Measurements from ENCODE around the gene MALRD1.
"Not testable (repeated sequence)": the region's sequence is repeated elsewhere in the genome, so short reads cannot be mapped to it uniquely, and the experiment has no call there.

Gene MALRD1

GRCh38 chr10:19498393-19499290 lies 450.0 kb downstream of the MALRD1 start:
- no peak for DNase-seq

DNA sequence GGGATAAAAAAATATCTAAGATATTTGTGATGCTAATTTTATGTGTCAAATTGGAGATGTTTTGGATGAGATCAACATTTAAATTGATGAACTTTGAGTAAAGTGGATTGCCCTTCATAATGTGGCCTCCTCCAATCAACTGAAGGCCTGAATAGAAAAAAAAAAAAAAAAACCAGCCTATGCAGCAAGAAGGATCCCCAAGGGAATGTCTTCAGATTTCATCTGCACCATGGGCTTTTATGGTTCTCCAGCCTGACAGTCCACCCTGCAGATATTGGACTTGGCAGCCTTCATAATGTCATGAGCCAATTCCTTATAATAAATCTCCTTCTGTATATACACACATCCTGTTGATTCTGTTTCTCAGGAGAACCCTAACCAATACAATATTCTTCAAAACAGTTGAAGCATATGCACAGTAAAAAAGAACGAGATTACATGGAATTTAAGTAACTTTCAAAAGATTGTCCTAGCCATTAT lies 450.7 kb downstream of the MALRD1 start:
- DNase-seq: no peak

DNA sequence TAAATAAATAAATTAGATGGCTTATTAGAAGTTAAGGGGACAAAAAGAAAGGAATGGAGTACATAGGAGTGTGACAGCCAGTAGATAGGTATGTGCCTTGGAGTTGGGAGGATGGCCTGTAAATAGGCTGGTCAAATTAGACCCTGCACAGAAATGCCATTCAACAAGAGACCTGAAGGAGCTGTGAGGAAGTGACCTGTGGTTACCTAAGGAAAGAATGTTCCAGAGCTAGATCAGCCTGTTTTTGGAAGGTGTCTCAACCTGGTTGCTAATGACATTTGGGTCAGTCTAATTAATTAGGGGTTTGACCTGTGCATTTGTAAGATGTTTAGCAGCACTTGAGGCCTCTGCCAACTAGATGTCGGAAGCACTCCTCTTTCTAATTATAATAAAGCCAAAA lies 452.4 kb downstream of the MALRD1 start:
- no peak for DNase-seq

DNA sequence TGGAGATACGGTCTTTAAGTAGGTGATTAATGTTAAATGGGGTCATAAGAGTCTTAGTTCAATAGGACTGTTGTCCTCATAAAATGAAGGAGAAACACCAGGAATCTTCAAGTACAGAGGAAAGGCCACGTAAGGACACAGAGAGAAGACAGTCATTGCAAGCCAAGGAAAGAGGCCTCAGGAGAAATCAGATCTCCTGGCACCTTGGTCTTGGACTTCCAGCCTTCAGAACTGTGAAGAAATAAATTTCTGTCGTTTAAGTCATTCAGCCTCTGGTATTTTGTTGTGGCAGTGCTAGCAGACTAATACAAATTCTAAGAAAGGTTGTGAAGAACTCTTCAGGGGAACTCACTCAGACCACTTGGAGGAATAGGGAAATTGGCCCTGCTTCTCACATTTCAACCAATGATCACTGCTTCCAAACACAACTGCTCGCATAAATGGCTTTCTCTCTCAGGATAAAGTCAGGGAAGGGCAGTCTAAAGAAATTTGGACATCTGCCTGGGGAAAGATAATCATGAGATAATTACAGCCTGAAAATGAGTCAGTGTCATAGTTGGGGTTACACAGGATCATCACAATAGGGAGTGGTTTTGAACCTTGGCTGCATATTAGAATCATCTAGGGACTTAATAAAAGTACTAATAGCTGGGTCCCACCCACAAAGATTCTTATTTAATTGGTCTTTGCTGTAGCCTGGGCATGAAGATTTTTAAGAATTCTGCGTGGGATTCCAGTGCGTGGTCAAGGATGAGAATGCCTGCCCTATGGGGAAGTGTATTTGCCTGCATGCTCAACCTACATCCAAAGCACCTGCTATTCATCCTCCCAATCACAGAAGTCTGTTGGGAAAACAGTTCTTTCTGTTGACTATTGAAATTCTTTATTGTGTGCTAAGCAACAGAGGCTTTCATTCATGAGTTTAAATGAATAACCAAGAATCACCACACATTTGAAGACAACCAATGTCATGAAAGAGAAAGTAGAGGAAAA lies 457.0 kb downstream of the MALRD1 start:
- no peak for DNase-seq

- DNase-seq: not testable (repeated sequence)
Observed at GRCh38 chr10:19510005-19510732, 461.6 kb downstream of the MALRD1 start.

GRCh38 chr10:19518109-19518508 lies 469.5 kb downstream of the MALRD1 start:
- no peak for DNase-seq

GRCh38 chr10:19518632-19519031 lies 470.0 kb downstream of the MALRD1 start:
- DNase-seq: no peak

DNA sequence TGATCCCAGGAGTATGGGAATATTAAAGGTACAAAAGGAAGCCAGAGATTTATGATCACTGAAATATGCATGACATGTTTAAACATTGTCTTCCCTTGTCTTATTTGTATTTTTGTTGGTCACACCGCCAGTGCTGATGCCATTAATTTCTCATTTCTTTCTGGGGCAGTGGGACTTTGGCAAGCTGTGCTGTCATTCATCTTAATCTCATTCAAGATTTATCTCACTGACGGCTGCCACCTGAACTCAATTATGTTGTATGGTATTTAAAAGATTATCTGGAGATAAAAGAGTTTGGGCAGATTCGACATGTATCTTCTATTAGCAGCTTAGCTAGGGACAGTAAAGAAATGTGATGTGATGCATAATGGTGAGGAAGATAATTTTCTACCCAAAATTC lies 482.7 kb downstream of the MALRD1 start:
- no peak for DNase-seq

GRCh38 chr10:19532411-19532810 lies 483.8 kb downstream of the MALRD1 start:
- DNase-seq: no peak

- no peak for DNase-seq
Observed at GRCh38 chr10:19541299-19541698, 492.7 kb downstream of the MALRD1 start.

GRCh38 chr10:19546224-19546623 lies 497.6 kb downstream of the MALRD1 start:
- DNase-seq: no peak

- DNase-seq: no peak
Observed at GRCh38 chr10:19549503-19549902, 500.9 kb downstream of the MALRD1 start.

DNA sequence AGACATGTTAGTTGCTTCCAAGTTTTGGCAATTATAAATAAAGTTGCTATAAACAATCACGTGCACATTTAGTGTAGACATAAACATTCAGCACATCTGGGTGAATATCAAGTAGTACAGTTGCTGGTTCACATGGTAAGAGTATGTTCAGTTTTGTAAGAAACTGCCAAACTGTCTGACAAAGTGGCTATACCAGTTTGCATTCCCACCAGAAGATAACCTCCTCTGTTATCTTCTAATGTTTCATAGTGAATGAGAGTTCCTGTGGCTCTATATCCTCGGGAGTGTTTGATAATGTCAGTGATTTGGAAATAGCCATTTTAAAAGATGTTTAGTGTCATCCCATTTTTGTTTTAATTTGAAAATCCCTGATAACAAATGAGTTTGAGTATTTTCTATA lies 508.1 kb downstream of the MALRD1 start:
- DNase-seq: no peak

DNA sequence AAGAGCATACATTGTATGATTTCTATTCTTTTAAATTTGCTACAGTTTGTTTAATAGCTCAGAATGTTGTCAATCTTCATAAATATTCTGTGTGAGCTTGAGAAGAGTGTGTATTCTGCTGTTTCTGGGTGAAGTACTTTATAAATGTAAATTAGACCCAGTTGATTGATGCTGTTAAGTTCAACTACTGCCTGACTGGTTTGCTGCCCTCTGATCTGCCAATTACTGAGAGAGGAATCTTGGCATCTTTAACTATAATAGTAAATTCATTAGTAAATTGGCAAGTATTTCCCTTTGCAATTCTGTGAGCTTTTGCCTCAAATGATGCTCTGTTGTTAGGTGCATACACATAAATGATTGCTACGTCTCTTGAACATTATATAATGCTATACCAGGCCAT lies 512.6 kb downstream of the MALRD1 start:
- no peak for DNase-seq

DNA sequence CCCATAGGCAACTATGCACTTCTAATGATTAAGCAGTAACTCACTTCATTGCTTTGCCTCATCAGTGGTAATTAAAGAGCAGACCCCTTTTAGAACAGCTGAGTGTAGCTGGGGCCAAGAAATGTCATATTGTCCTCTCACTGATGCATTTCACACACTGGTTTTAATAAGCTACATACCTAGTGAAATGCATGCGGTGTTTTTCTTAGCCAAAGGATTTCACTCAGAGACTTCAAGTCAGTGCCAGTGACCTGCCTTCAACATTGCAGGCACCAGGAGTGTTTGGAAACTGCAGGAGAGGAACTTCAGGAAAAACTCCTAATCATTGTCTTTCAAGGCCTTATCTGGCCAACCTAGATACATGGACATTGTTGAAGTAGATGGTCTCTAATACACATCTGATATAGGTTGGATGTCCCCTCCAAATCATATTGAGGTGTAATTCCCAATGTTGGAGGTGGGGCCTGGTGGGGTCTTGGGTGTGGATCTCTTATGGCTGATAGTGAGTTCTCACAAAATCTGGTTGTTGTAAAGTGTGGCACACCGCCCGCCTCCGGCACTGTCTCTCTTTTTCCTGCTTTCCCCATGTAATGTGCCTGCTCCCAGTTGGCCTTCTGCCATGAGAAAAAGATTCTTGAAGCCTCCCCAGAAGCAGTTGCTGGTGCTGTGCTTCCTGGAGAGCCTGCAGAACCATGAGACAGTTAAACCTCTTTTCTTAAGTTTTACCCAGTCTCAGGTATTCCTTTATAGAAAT lies 515.0 kb downstream of the MALRD1 start:
- DNase-seq: no peak

GRCh38 chr10:19570120-19570519 lies 521.5 kb downstream of the MALRD1 start:
- no peak for DNase-seq

- DNase-seq: no peak
Observed at GRCh38 chr10:19570991-19571390, 522.4 kb downstream of the MALRD1 start.

DNA sequence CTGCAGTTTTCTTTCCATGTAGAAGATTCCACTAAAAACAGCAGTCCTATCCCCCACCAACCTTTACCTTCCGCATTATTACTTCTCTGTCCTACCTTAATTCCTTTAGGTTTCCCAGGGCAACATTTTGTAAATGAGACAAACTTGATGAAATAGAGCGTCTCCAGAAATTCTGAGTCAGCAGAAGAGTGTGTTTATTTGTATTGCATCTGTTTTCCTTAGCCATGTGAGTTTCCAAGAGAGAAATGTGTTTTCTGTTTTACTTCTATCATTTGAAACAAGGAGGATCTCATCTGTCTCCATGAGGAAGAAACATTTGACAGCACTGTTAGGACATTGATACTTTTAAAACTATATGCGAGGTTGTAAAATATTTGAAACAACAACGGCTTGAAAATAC lies 523.5 kb downstream of the MALRD1 start:
- DNase-seq: no peak

- DNase-seq: no peak
Observed at GRCh38 chr10:19576576-19576975, 528.0 kb downstream of the MALRD1 start.

GRCh38 chr10:19577381-19577780 lies 528.8 kb downstream of the MALRD1 start:
- no peak for DNase-seq

DNA sequence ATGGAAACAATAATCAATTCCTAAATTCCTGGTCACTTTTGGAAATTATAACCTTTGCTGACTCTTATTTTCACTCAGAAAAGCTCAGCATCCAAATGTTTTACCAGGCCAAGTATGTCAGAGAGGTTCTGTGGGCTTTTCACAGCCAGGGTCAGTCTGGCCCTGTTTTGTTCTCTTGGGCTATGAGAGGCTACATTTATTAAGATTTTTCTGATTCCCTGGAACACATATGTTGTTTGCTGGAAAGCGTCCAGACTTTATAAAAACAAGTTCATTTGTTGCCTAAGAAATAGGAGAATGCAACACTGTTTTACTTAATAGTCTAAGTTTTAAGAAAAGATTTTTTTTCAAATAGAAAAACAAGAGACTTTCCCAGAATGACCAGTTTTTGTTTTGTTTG lies 529.2 kb downstream of the MALRD1 start:
- no peak for DNase-seq

GRCh38 chr10:19578571-19578970 lies 530.0 kb downstream of the MALRD1 start:
- DNase-seq: no peak

All from CD4-positive, alpha-beta T cell treated with Interleukin-21 for 1 hour (primary cell).